HEK293T (cell line): ENCODE measurements around the gene CFAP43.

Experiments
- CTCF ChIA-PET: fragments of 350-600 bp; formaldehyde crosslinking; extraction: SDS; loops from one replicate; lab custom pipeline; 2021; ENCODE audit warnings: antibody characterized with exemption, inconsistent platforms; lab: Yijun Ruan, JAX
- POLR2A ChIA-PET: fragments of 350-600 bp; formaldehyde crosslinking; extraction: SDS; loops from one replicate; lab custom pipeline; 2020; ENCODE audit warnings: antibody characterized with exemption, inconsistent platforms; lab: Yijun Ruan, JAX
- DNase-seq: peaks from one replicate; pipeline ENCODE4 v3.0.0; 2012; ENCODE audit warnings: mixed read lengths; ENCODE audit errors: extremely low spot score
- ARNT ChIP-seq: fragments of 450-650 bp; IDR thresholded peaks from 2 replicates; pipeline ENCODE4 v1.6.1; 2017; ENCODE audit warnings: mild to moderate bottlenecking
- BHLHE40 ChIP-seq: fragments of 450-650 bp; IDR thresholded peaks from 2 replicates; pipeline ENCODE4 v1.6.1; 2016; ENCODE audit warnings: mild to moderate bottlenecking, moderate library complexity, borderline replicate concordance
- CTBP1 ChIP-seq: fragments of 450-650 bp; IDR thresholded peaks from 2 replicates; pipeline ENCODE4 v1.6.1; 2016; ENCODE audit warnings: borderline replicate concordance
- ELF4 ChIP-seq: fragments of 450-650 bp; IDR thresholded peaks from 2 replicates; pipeline ENCODE4 v1.6.1; 2017; ENCODE audit warnings: antibody characterized with exemption
- FOXA1 ChIP-seq: fragments of 450-650 bp; IDR thresholded peaks from 2 replicates; pipeline ENCODE4 v1.6.1; 2016; ENCODE audit warnings: mild to moderate bottlenecking
- FOXK2 ChIP-seq: fragments of 450-650 bp; IDR thresholded peaks from 2 replicates; pipeline ENCODE4 v1.6.1; 2016; ENCODE audit warnings: mild to moderate bottlenecking
- FOXM1 ChIP-seq: fragments of 450-650 bp; IDR thresholded peaks from 2 replicates; pipeline ENCODE4 v1.6.1; 2017; ENCODE audit warnings: mild to moderate bottlenecking, borderline replicate concordance
- HDGF ChIP-seq: fragments of 450-650 bp; IDR thresholded peaks from 2 replicates; pipeline ENCODE4 v1.6.1; 2017; ENCODE audit warnings: antibody characterized with exemption, borderline replicate concordance
- L3MBTL2 ChIP-seq: fragments of 450-650 bp; conservative IDR thresholded peaks from 2 replicates; pipeline ENCODE4 v1.6.1; 2016; ENCODE audit warnings: mild to moderate bottlenecking
- LEF1 ChIP-seq: fragments of 450-650 bp; IDR thresholded peaks from 2 replicates; pipeline ENCODE4 v1.6.1; 2017; ENCODE audit warnings: mild to moderate bottlenecking, borderline replicate concordance
- NFRKB ChIP-seq: fragments of 450-650 bp; IDR thresholded peaks from 2 replicates; pipeline ENCODE4 v1.6.1; 2016; ENCODE audit warnings: mild to moderate bottlenecking, moderate library complexity
- PKNOX1 ChIP-seq: fragments of 450-650 bp; IDR thresholded peaks from 2 replicates; pipeline ENCODE4 v1.6.1; 2016
- SP1 ChIP-seq: fragments of 450-650 bp; IDR thresholded peaks from 2 replicates; pipeline ENCODE4 v1.6.1; 2017
- SUZ12 ChIP-seq: fragments of 450-650 bp; IDR thresholded peaks from 2 replicates; pipeline ENCODE4 v1.6.1; 2016; ENCODE audit warnings: mild to moderate bottlenecking
- TARDBP ChIP-seq: fragments of 450-650 bp; IDR thresholded peaks from 2 replicates; pipeline ENCODE4 v1.6.1; 2016
- ZNF384 ChIP-seq: fragments of 450-650 bp; IDR thresholded peaks from 2 replicates; pipeline ENCODE4 v1.6.1; 2016

The CFAP43 gene

GRCh38 chr10:104119996-104120395 is 112.2 kb downstream of the CFAP43 start:
- no peak for DNase-seq
- POLR2A ChIA-PET = interaction anchor here (1.2 to 2.0 kb wide), 3 partner anchors 49 to 218 kb away, joined by 3 to 4 read pairs (median 3); partner anchors contain the start of gene ITPRIP
- CTCF ChIA-PET = interaction anchor here (1.1 kb wide), 1 partner anchor 17 kb away, joined by 3 read pairs; no protein-coding TSS in a partner anchor
- no peak for TF ChIP-seq HDGF
- no peak for TF ChIP-seq SUZ12
- no peak for TF ChIP-seq NFRKB
- TF ChIP-seq SP1 = no peak
- TF ChIP-seq FOXA1 = no peak
- TF ChIP-seq L3MBTL2 = no peak
- no peak for TF ChIP-seq LEF1
- TF ChIP-seq FOXK2 = no peak
- no peak for TF ChIP-seq ZNF384
- no peak for TF ChIP-seq ELF4
- no peak for TF ChIP-seq PKNOX1
- TF ChIP-seq ARNT = no peak
- TF ChIP-seq TARDBP = no peak
- TF ChIP-seq CTBP1 = no peak
- TF ChIP-seq FOXM1 = no peak
- no peak for TF ChIP-seq BHLHE40

GRCh38 chr10:104117839-104118323 is 114.3 kb downstream of the CFAP43 start:
- TF ChIP-seq LEF1 (no peak), NFRKB (no peak), TARDBP (no peak), L3MBTL2 (no peak), FOXM1 (no peak), SP1 (no peak), ARNT (no peak), ZNF384 (no peak), FOXA1 (no peak), ELF4 (no peak), FOXK2 (no peak), HDGF (no peak), BHLHE40 (no peak), CTBP1 (no peak), SUZ12 (no peak), PKNOX1 (no peak)
- DNase-seq = no peak
- POLR2A ChIA-PET = no interaction called here
- CTCF ChIA-PET = no interaction called here

GRCh38 chr10:104113376-104113956 is 118.7 kb downstream of the CFAP43 start:
- TF ChIP-seq FOXA1 = no peak
- no peak for TF ChIP-seq CTBP1
- TF ChIP-seq SUZ12 = no peak
- no peak for TF ChIP-seq FOXK2
- TF ChIP-seq LEF1 = no peak
- TF ChIP-seq HDGF = no peak
- ChIA-PET CTCF (interaction anchor here (0.5 to 0.6 kb wide), 2 partner anchors 14 to 15 kb away, joined by 3 read pairs; no protein-coding TSS in a partner anchor), POLR2A (no interaction called here)
- no peak for DNase-seq

GRCh38 chr10:104109908-104110662 is 122.1 kb downstream of the CFAP43 start:
- TF ChIP-seq FOXM1 (no peak), ELF4 (no peak), TARDBP (no peak), FOXK2 (no peak), L3MBTL2 (no peak)
- no peak for DNase-seq
- POLR2A ChIA-PET = no interaction called here

GRCh38 chr10:104104926-104105325 is 127.2 kb downstream of the CFAP43 start:
- TF ChIP-seq HDGF = no peak
- TF ChIP-seq CTBP1 = no peak
- TF ChIP-seq FOXA1 = no peak
- no peak for TF ChIP-seq TARDBP
- TF ChIP-seq ELF4 = no peak
- no peak for TF ChIP-seq BHLHE40
- no peak for TF ChIP-seq FOXK2
- TF ChIP-seq PKNOX1 = no peak
- TF ChIP-seq SP1 = no peak
- no peak for TF ChIP-seq ZNF384
- no peak for TF ChIP-seq SUZ12
- no peak for TF ChIP-seq NFRKB
- TF ChIP-seq ARNT = no peak
- no peak for TF ChIP-seq FOXM1
- no peak for TF ChIP-seq LEF1
- no peak for TF ChIP-seq L3MBTL2
- DNase-seq = no peak
- CTCF ChIA-PET = no interaction called here
- POLR2A ChIA-PET = interaction anchor here (1.4 kb wide), 1 partner anchor 16 kb away, joined by 8 read pairs; the partner anchor contains the start of gene SFR1

More at GRCh38 chr10:104109908-104110662, 122.1 kb downstream of the CFAP43 start:
- CTCF ChIA-PET = interaction anchor here (1.9 kb wide), 1 partner anchor 12 kb away, joined by 5 read pairs; the partner anchor contains the start of gene SFR1
